ENCODE results near the gene GPR87. TPM values are rescaled to one million over a fixed set of nuclear protein-coding genes. Genes with fewer than 3 reads are reported as not detected.

The GPR87 gene, protein sequence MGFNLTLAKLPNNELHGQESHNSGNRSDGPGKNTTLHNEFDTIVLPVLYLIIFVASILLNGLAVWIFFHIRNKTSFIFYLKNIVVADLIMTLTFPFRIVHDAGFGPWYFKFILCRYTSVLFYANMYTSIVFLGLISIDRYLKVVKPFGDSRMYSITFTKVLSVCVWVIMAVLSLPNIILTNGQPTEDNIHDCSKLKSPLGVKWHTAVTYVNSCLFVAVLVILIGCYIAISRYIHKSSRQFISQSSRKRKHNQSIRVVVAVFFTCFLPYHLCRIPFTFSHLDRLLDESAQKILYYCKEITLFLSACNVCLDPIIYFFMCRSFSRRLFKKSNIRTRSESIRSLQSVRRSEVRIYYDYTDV
- total RNA-seq (2022) (41.9 and 51.8 TPM in 2 replicates), Bru-seq, nascent RNA (percentile 95 among the genes with signal in this experiment), BruChase-seq, experiment 1, labeled RNA remaining after a 6-hour chase (percentile 82 among the genes with signal in this experiment), BruChase-seq, experiment 2, labeled RNA remaining after a 2-hour chase (percentile 89 among the genes with signal in this experiment)
- long read RNA-seq, transcript GPR87-202 (1 exons, 1,199 nt), result minor isoform, 7 of 126 reads
- long read RNA-seq, transcript GPR87-201 (3 exons, 1,608 nt), result major isoform, 109 of 126 reads
- long read RNA-seq, partial matches to known transcripts, result 0 of 126 reads
- long read RNA-seq, other reads (novel, unspliced or antisense), result 10 of 126 reads

DNA sequence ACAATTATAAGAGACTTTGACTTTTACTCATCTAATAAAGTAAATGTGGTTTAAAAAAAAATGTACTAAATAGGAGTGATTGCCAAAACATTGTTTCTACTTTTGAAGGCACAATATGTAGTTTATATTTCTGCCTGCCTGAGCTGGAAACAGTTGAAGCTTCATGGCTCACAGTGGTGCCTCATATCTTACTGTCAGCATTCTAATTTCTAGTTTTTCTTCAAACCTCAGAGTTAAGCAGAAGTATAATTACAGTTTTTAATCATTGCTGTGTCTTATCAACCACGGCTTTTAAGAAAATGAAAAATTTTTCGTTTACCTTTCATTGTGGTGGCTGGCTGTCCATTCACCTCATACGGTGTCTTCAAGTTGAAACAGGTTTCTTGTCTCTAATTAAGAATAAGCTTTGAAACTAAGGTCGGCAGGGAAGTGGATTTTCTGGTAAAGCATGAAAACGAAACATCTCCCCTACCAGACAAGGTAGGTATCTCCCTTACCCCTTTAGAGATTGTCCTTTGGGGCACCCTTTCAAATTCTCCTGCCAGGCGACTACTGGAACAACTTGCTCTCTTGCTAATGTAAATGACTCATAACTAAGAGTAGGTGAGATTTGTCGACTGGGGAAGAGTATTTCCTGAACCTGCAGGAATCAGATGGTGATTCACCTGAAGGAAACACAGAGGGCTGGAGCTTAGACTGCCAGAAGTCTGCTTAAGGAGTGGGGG is at the start of gene GPR87:
Gene GPR87, minus strand, starts transcription at position 554 of the 725 bp plus-strand sequence. CDS start 16,720 bp downstream, outside the sequence.
- ChIA-PET POLR2A (interaction anchor here (0.6 to 7.2 kb wide), 18 partner anchors 9 to 1845 kb away, joined by 3 to 341 read pairs (median 4); no protein-coding TSS in a partner anchor), CTCF (interaction anchor here (0.5 to 1.5 kb wide), 6 partner anchors 9 to 28 kb away, joined by 4 to 14 read pairs (median 4); no protein-coding TSS in a partner anchor)
- TSS peak; percentile 74 for BruUV-seq (replicated peaks)
- intact Hi-C loops (cut with micrococcal nuclease), result loop anchor here (1.0 kb wide), 1 partner anchor 11 kb away; no protein-coding TSS in a partner anchor
- peak; percentile 90 for DNase-seq (ENCODE audit: unreplicated experiment)
- Mint-ChIP-seq H3K36me3 (ENCODE audit: insufficient read depth, unreplicated experiment) (peaks cover 20% of the 10 kb centered on the region), H3K9me3 (ENCODE audit: unreplicated experiment) (no peaks in the 10 kb centered on the region), H3K27ac (ENCODE audit: low read depth, unreplicated experiment) (peak within 1 kb of the TSS; percentile 94), H3K4me3 (ENCODE audit: unreplicated experiment) (peak within 1 kb of the TSS; percentile 80), H3K27me3 (ENCODE audit: insufficient read depth, unreplicated experiment) (no peaks in the 10 kb centered on the region), H3K4me1 (ENCODE audit: insufficient read depth, unreplicated experiment) (peaks cover 28% of the 10 kb centered on the region)
- TF ChIP-seq, protein P1, sequence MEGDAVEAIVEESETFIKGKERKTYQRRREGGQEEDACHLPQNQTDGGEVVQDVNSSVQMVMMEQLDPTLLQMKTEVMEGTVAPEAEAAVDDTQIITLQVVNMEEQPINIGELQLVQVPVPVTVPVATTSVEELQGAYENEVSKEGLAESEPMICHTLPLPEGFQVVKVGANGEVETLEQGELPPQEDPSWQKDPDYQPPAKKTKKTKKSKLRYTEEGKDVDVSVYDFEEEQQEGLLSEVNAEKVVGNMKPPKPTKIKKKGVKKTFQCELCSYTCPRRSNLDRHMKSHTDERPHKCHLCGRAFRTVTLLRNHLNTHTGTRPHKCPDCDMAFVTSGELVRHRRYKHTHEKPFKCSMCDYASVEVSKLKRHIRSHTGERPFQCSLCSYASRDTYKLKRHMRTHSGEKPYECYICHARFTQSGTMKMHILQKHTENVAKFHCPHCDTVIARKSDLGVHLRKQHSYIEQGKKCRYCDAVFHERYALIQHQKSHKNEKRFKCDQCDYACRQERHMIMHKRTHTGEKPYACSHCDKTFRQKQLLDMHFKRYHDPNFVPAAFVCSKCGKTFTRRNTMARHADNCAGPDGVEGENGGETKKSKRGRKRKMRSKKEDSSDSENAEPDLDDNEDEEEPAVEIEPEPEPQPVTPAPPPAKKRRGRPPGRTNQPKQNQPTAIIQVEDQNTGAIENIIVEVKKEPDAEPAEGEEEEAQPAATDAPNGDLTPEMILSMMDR (IDR thresholded peaks at IDR 0.05; ENCODE audit: unreplicated experiment), result no peak

DNA sequence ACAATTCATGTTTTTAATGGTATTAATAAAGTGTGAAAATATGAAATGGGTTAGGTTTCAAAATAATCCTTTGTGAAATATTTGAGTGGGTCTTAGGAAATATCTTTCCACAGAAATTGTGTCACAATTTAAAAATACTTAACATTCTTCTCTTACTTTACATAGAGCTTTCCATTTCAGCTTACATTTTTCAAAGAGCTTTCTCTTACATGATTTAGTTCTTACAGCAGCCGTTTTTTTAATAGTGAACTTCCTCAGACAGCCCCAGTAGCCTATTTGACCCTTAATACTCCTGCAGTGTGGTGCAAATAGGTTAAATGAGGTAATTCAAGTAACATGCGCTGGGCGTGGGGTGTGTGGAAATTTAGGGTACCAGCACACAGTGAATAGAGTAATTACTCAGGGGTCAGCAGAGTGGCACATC is 46.1 kb upstream of the GPR87 start:
- no TSS peak for BruUV-seq (replicated peaks)
- H3K9me3 Mint-ChIP-seq (ENCODE audit: unreplicated experiment), result no peaks in the 10 kb centered on the region
- no peak overlapping the region for H3K27ac Mint-ChIP-seq (ENCODE audit: low read depth, unreplicated experiment)
- no peaks in the 10 kb centered on the region for H3K4me1 Mint-ChIP-seq (ENCODE audit: insufficient read depth, unreplicated experiment)
- intact Hi-C loops (cut with micrococcal nuclease), result no loop called here
- H3K4me3 Mint-ChIP-seq (ENCODE audit: unreplicated experiment), result no peak overlapping the region
- H3K27me3 Mint-ChIP-seq (ENCODE audit: insufficient read depth, unreplicated experiment), result no peaks in the 10 kb centered on the region
- POLR2A ChIA-PET, result no interaction called here
- DNase-seq (ENCODE audit: unreplicated experiment), result no peak
- TF ChIP-seq, protein P1 (IDR thresholded peaks at IDR 0.05; ENCODE audit: unreplicated experiment), result no peak
- H3K36me3 Mint-ChIP-seq (ENCODE audit: insufficient read depth, unreplicated experiment), result no peaks in the 10 kb centered on the region
- CTCF ChIA-PET, result no interaction called here

DNA sequence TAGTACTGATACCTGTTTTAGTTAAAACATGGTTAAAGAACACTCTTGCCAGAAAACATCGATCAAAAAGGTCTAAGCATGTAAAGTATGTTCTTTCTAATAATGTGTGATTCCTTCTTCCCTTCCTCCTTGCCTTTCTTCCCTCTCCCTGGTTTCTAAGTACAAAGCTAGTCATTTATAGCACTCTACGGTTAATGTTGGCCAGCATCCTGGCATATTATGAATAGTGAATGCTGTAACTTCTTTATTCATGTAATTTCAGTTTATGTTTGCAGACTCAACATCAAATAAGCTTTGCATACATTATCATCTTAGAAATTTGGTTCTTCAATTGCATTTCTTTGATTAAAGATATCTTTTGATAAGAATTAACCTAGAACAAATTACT is 40.8 kb upstream of the GPR87 start:
- POLR2A ChIA-PET, result interaction anchor here (0.5 to 0.9 kb wide), 4 partner anchors 8 to 36 kb away, joined by 3 to 4 read pairs (median 3); no protein-coding TSS in a partner anchor
- Mint-ChIP-seq H3K4me3 (ENCODE audit: unreplicated experiment) (no peak overlapping the region), H3K27me3 (ENCODE audit: insufficient read depth, unreplicated experiment) (no peaks in the 10 kb centered on the region), H3K27ac (ENCODE audit: low read depth, unreplicated experiment) (no peak overlapping the region), H3K4me1 (ENCODE audit: insufficient read depth, unreplicated experiment) (peaks cover 10% of the 10 kb centered on the region), H3K36me3 (ENCODE audit: insufficient read depth, unreplicated experiment) (no peaks in the 10 kb centered on the region), H3K9me3 (ENCODE audit: unreplicated experiment) (no peaks in the 10 kb centered on the region)
- no peak for DNase-seq (ENCODE audit: unreplicated experiment)
- intact Hi-C loops (cut with micrococcal nuclease), result no loop called here
- TF ChIP-seq, protein P1 (IDR thresholded peaks at IDR 0.05; ENCODE audit: unreplicated experiment), result no peak
- no TSS peak for BruUV-seq (replicated peaks)
- CTCF ChIA-PET, result interaction anchor here (0.6 to 0.9 kb wide), 2 partner anchors 81 to 201 kb away, joined by 4 read pairs; no protein-coding TSS in a partner anchor
